Measurements from ENCODE around the gene RASGEF1B.

DNA sequence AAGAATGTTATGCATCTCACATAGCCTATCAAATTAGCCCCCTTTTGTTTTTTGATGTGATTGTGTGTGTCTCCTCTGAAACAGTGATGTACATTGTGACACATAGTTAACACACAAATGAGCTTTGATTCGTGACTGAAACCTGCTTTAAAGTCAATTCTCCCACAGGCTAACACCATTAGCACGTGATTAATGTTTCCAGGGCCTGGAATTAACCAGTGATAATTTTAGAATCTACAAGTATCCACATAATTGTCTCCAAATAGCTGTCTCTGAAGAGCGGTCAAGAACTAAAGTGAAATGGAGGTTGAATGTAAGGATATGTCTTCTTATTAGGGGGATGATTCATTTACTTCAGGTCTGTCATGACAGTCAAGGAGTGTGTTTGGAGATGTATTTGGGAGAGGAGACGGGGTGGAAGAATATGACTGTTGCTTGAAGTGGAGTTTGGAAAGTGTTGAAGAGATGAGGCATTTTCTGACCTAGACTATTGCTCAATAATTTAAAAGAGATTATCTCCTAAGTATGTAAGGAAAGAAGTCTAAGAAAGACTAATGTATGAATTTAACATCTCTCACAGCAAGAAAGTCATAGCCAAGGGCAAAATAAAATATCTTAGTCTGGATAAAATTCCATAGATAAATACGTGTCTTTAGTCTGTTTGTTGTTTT is 13.7 kb upstream of the RASGEF1B start:
- TF ChIP-seq CTCF (conservative IDR thresholded peaks at IDR 0.05; ENCODE audit: low read depth, low read length) (no peak), EZH2phosphoT487 (IDR thresholded peaks at IDR 0.05; ENCODE audit: borderline replicate concordance, low read length) (no peak), EZH2 (IDR thresholded peaks at IDR 0.05; ENCODE audit: low read length, unreplicated experiment) (no peak)

All from PC-3 (cell line).